SK-N-MC (cell line): ENCODE measurements around the gene ZBED4.

Experiments used
- EZH2 ChIP-seq: fragments of 200-600 bp; sonication (generic); IDR thresholded peaks from one replicate; pipeline ENCODE4 v1.6.1; 2017; ENCODE audit warnings: antibody characterized with exemption
- POLR2AphosphoS5 ChIP-seq: IDR thresholded peaks from 2 replicates; pipeline ENCODE4 v1.6.1; 2012; ENCODE audit warnings: mild to moderate bottlenecking, low read depth, low read length, borderline replicate concordance

DNA sequence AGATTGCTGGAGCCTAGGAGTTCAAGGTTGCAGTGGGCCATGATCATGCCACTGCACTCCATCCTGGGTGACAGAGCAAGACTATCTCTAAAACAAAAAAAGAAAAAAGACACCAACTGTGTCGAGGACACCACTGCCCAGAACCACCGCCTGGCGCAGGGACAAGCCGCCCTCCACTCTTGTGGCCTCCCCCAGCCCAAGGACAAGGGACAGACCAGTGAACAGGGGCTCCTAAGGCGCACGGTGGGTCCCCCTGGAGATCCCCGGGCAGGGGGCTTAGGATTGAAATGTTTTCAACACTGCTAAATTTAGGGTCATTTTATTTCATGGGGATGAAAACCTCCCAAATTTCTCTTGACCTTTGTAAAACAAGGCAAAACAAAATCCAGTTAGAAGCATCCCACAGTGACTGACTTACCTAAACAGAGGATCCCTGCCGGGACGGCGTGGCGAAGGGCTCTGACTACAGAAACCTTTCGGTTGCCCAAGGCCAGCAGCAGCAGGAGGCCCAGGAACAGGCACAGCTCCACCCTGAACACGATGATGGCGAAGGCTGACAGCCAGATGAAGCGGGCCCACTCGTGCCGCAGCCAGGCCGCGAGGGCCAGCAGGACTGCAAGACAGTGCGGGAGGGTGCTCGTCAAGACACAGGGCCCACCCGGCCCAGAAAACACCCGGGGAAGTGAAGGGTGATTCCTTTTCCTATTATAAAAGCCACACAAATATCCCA lies 56.0 kb downstream of the ZBED4 start:
- no peak for TF ChIP-seq EZH2
- no peak for TF ChIP-seq POLR2AphosphoS5
